A673 (cell line): ENCODE results near the gene USP9X. TPM values are rescaled to one million over a fixed set of nuclear protein-coding genes. Genes with fewer than 3 reads are reported as not detected.
"Not testable (repeated sequence)": the region's sequence is repeated elsewhere in the genome, so short reads cannot be mapped to it uniquely, and the experiment has no call there.

Experiments
- BruUV-seq: library from RNA; stranded (reverse); fragments of 400-500 nt; replicated peaks from 2 replicates; lab custom pipeline; 2021; lab: Mats Ljungman, UMichigan
- CTCF ChIA-PET: fragments of 300-600 bp; sonication (Branson Sonifier 250); formaldehyde crosslinking; loops from one replicate; lab custom pipeline; 2022; ENCODE audit warnings: antibody characterized with exemption; lab: Charles Lee
- POLR2A ChIA-PET: fragments of 300-600 bp; sonication (Branson Sonifier 250); formaldehyde crosslinking; loops from one replicate; lab custom pipeline; 2022; ENCODE audit warnings: antibody characterized with exemption; ENCODE audit not compliant: low non-redundant PET; lab: Charles Lee
- DNase-seq: peaks from one replicate; pipeline ENCODE4 v3.0.0-alpha.2; 2015; ENCODE audit warnings: low spot score
- H3K27ac ChIP-seq: fragments of 200-600 bp; sonication (generic); 2 replicates; pipeline ENCODE4 v1.5.1; 2016; ENCODE audit warnings: mixed run types, low read depth, mild to moderate bottlenecking, mixed read lengths, antibody characterized with exemption, low read length; ENCODE audit not compliant: poor library complexity, severe bottlenecking
- H3K27me3 ChIP-seq: fragments of 200-600 bp; sonication (generic); replicated peaks from 2 replicates; pipeline ENCODE4 v1.6.1; 2017; ENCODE audit warnings: mixed run types, low read depth, mild to moderate bottlenecking, mixed read lengths, antibody characterized with exemption, low read length; ENCODE audit not compliant: insufficient read depth, poor library complexity
- H3K36me3 ChIP-seq: fragments of 200-600 bp; sonication (generic); 2 replicates; pipeline ENCODE4 v1.6.1; 2016; ENCODE audit warnings: mixed run types, mild to moderate bottlenecking, mixed read lengths, antibody characterized with exemption, low read length; ENCODE audit not compliant: insufficient read depth, poor library complexity, severe bottlenecking
- H3K4me1 ChIP-seq: fragments of 200-600 bp; sonication (generic); 2 replicates; pipeline ENCODE4 v1.6.1; 2017; ENCODE audit warnings: mixed run types, mild to moderate bottlenecking, mixed read lengths, antibody characterized with exemption, low read length; ENCODE audit not compliant: insufficient read depth, poor library complexity, severe bottlenecking
- H3K4me3 ChIP-seq: fragments of 200-600 bp; sonication (generic); 2 replicates; pipeline ENCODE4 v1.5.1; 2016; ENCODE audit warnings: low read depth, mixed run types, mild to moderate bottlenecking, mixed read lengths, low read length; ENCODE audit not compliant: poor library complexity, severe bottlenecking
- H3K9me3 ChIP-seq: fragments of 200-600 bp; sonication (generic); 2 replicates; pipeline ENCODE4 v1.6.1; 2016; ENCODE audit warnings: mixed run types, low read depth, mild to moderate bottlenecking, mixed read lengths, antibody characterized with exemption, low read length; ENCODE audit not compliant: poor library complexity, severe bottlenecking
- EZH2 ChIP-seq: fragments of 200-600 bp; sonication (generic); IDR thresholded peaks from 2 replicates; pipeline ENCODE4 v1.6.1; 2017; ENCODE audit warnings: borderline replicate concordance, low read depth, mild to moderate bottlenecking, mixed read lengths, antibody characterized with exemption, low read length; ENCODE audit not compliant: poor library complexity, severe bottlenecking
- intact Hi-C: fragments of 100-400 bp; cut with micrococcal nuclease; formaldehyde crosslinking; loops from one replicate; pipeline ENCODE4 v1.10.0; 2022; ENCODE audit not compliant: unreplicated experiment
- total RNA-seq: library from RNA; stranded (reverse); gene quantifications from 2 replicates; pipeline ENCODE4 v1.2.3, GENCODE V29; 2021
- TF ChIP-seq, protein P1 (sequence below): fragments of 300-800, 200-600 bp; sonication (generic); conservative IDR thresholded peaks from 2 replicates; pipeline ENCODE4 v1.5.1; 2017; ENCODE audit warnings: low read depth, mild to moderate bottlenecking, antibody characterized with exemption, low read length, moderate library complexity, mixed read lengths

Gene USP9X
- total RNA-seq, 1 experiment from 2014 or later = 70.6 TPM

DNA sequence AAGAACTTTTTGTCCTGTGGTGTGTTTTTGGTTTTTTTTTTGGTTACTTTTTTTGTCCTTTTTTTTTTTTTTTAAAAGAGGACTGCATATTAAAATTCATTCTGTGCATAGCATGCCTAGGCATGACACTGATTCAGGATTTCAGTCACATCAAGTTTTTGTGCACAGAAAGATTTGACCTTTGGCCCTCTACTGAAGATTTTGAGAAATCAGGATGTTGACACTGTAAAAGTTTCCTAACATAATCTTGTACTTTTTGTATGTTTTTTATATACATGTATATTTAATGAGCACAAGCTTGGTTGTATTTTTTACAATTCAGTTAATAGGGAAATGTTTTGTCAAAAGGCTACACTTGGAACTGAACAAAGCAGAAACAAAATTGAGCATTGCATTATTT, 148.7 kb downstream of the USP9X start:
- no peaks in the 10 kb centered on the region for H3K4me1 ChIP-seq
- BruUV-seq = no TSS peak
- peaks cover 39% of the 10 kb centered on the region for H3K36me3 ChIP-seq
- no peaks in the 10 kb centered on the region for H3K27me3 ChIP-seq
- ChIA-PET CTCF (no interaction called here), POLR2A (no interaction called here)
- DNase-seq = no peak
- intact Hi-C loops = no loop called here
- no peaks in the 10 kb centered on the region for H3K9me3 ChIP-seq
- H3K27ac ChIP-seq = no peak overlapping the region
- H3K4me3 ChIP-seq = no peak overlapping the region
- TF ChIP-seq, protein P1, sequence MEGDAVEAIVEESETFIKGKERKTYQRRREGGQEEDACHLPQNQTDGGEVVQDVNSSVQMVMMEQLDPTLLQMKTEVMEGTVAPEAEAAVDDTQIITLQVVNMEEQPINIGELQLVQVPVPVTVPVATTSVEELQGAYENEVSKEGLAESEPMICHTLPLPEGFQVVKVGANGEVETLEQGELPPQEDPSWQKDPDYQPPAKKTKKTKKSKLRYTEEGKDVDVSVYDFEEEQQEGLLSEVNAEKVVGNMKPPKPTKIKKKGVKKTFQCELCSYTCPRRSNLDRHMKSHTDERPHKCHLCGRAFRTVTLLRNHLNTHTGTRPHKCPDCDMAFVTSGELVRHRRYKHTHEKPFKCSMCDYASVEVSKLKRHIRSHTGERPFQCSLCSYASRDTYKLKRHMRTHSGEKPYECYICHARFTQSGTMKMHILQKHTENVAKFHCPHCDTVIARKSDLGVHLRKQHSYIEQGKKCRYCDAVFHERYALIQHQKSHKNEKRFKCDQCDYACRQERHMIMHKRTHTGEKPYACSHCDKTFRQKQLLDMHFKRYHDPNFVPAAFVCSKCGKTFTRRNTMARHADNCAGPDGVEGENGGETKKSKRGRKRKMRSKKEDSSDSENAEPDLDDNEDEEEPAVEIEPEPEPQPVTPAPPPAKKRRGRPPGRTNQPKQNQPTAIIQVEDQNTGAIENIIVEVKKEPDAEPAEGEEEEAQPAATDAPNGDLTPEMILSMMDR = no peak
- TF ChIP-seq EZH2 = no peak

DNA sequence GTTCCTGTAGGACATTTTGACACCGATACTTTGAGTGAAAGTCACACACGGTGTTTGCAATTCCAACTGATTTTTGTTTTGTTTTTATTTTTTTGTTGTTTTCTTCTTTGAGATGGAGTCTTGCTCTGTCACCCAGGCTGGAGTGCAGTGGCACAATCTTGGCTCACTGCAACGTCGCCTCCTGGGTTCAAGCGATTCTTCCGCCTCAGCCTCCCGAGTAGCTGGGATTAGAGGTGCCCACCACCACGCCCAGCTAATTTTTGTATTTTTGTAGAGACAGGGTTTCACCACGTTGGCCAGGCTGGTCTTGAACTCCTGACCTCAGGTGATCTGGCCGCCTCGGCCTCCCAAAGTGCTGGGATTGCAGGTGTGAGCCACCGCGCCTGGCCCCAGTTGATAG, 149.2 kb downstream of the USP9X start:
- H3K4me3 ChIP-seq, H3K4me1 ChIP-seq, intact Hi-C loops, POLR2A ChIA-PET, BruUV-seq, H3K27me3 ChIP-seq, H3K9me3 ChIP-seq, H3K27ac ChIP-seq, DNase-seq: not testable (repeated sequence)
- H3K36me3 ChIP-seq = peaks cover 34% of the 10 kb centered on the region
- CTCF ChIA-PET = interaction anchor here (0.6 kb wide), 1 partner anchor 119 kb away, joined by 8 read pairs; no protein-coding TSS in a partner anchor

DNA sequence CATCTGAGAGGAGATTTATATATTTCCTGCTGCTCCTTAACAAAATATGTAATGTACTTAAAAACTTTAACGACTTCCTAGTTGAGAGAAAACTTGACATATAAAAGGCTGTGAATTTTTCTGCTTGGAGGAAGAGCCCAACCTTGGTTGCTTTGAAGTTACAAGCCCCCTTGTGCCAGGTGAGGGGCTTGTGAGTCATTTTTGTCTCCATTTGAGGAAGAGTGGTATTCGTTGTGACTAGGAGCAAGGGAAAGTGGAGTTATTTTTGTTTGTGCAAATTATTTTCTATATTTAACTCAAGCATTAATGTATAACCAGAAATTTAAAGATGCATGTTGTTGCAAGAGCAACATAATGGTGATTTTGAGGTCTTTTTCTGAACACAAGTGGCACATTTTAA, 149.7 kb downstream of the USP9X start:
- no peak for DNase-seq
- ChIA-PET CTCF (interaction anchor here (0.6 kb wide), 1 partner anchor 120 kb away, joined by 8 read pairs; no protein-coding TSS in a partner anchor), POLR2A (no interaction called here)
- H3K4me3 ChIP-seq = no peak overlapping the region
- H3K27ac ChIP-seq = no peak overlapping the region
- no TSS peak for BruUV-seq
- no peaks in the 10 kb centered on the region for H3K4me1 ChIP-seq
- no peak for TF ChIP-seq EZH2
- TF ChIP-seq, protein P1 = no peak
- intact Hi-C loops = no loop called here
- H3K36me3 ChIP-seq = peaks cover 30% of the 10 kb centered on the region
- no peaks in the 10 kb centered on the region for H3K9me3 ChIP-seq
- no peaks in the 10 kb centered on the region for H3K27me3 ChIP-seq

DNA sequence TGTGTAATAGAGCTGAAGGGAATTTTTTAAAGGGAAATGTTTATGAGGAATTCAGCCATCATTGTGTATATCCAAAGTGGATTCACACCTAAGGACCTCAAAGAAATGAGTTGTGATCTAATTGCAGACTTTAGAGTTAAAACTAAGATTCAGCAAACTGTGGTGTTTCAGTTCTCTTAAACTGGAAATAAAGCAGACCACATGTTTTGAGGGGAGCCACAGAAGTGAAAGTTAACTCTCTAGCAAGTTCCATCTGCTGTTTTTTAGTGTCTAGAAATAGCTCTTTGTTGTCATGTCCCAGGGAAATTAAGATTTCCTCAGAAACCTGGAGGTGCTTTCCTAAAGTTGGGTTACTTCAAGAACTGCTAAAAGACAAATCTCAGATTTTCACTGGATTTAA, 151.4 kb downstream of the USP9X start:
- no peak overlapping the region for H3K27ac ChIP-seq
- H3K4me1 ChIP-seq = no peaks in the 10 kb centered on the region
- intact Hi-C loops = no loop called here
- H3K36me3 ChIP-seq = peaks cover 19% of the 10 kb centered on the region
- POLR2A ChIA-PET = no interaction called here
- H3K27me3 ChIP-seq = no peaks in the 10 kb centered on the region
- no peak for DNase-seq
- no peaks in the 10 kb centered on the region for H3K9me3 ChIP-seq
- no peak overlapping the region for H3K4me3 ChIP-seq
- TF ChIP-seq EZH2 = no peak
- TF ChIP-seq, protein P1 = no peak
- no TSS peak for BruUV-seq
- CTCF ChIA-PET = no interaction called here
